HepG2 (cell line): ENCODE results near the gene FMNL1. TPM values are rescaled to one million over a fixed set of nuclear protein-coding genes. Genes with fewer than 3 reads are reported as not detected.

Source experiments
- ATF4 ChIP-seq, 2 experiments: fragments of 450-650 bp in 1 of 2; sonication (generic) in 1 of 2; formaldehyde crosslinking; IDR thresholded peaks; 2 replicates each; pipeline versions ENCODE4 v1.5.0 to v1.8.0; 2020 to 2022; ENCODE audit warnings: mild to moderate bottlenecking in 1 of 2, missing genetic modification reagents in 1 of 2
- GABPB1 ChIP-seq: IDR thresholded peaks from 2 replicates; pipeline ENCODE4 v1.6.1; 2016; ENCODE audit warnings: mild to moderate bottlenecking, missing genetic modification reagents, moderate library complexity, missing compliant biosample characterization
- GATAD1 ChIP-seq: IDR thresholded peaks from 2 replicates; pipeline ENCODE4 v1.6.1; 2016; ENCODE audit warnings: missing genetic modification reagents, missing compliant biosample characterization
- HMG20B ChIP-seq: conservative IDR thresholded peaks from 2 replicates; pipeline ENCODE4 v1.6.1; 2016; ENCODE audit warnings: missing genetic modification reagents, missing compliant biosample characterization
- KLF16 ChIP-seq, 2 experiments: sonication (generic) in 1 of 2; formaldehyde crosslinking in 1 of 2; IDR thresholded peaks; 2 replicates each; pipeline versions ENCODE4 v1.6.1 to v1.8.0; 2016 to 2023; ENCODE audit warnings: missing genetic modification reagents in 2 of 2, missing compliant biosample characterization in 1 of 2
- MTA1 ChIP-seq: sonication (generic); formaldehyde crosslinking; IDR thresholded peaks from 2 replicates; pipeline ENCODE4 v1.4.0; 2020; ENCODE audit warnings: missing genetic modification reagents, mild to moderate bottlenecking, borderline replicate concordance
- NR3C1 ChIP-seq: sonication (generic); formaldehyde crosslinking; IDR thresholded peaks from 2 replicates; pipeline ENCODE4 v1.4.0; 2020; ENCODE audit warnings: missing genetic modification reagents
- PAXIP1 ChIP-seq: sonication (generic); formaldehyde crosslinking; conservative IDR thresholded peaks from 2 replicates; pipeline ENCODE4 v1.4.0; 2020; ENCODE audit warnings: mild to moderate bottlenecking, missing genetic modification reagents, moderate library complexity
- PRDM10 ChIP-seq: sonication (generic); formaldehyde crosslinking; IDR thresholded peaks from 2 replicates; pipeline ENCODE4 v1.4.0; 2020; ENCODE audit warnings: low read depth, missing genetic modification reagents
- SOX6 ChIP-seq, 2 experiments: fragments of 450-650 bp in 1 of 2; sonication (generic) in 1 of 2; formaldehyde crosslinking in 1 of 2; IDR thresholded peaks; 2 replicates each; pipeline versions ENCODE4 v1.4.0 to v1.6.1; 2017 to 2020; ENCODE audit warnings: antibody characterized with exemption in 1 of 2, mild to moderate bottlenecking in 1 of 2, missing genetic modification reagents in 1 of 2
- UBTF ChIP-seq: sonication (generic); formaldehyde crosslinking; IDR thresholded peaks from 2 replicates; pipeline ENCODE4 v1.4.0; 2020; ENCODE audit warnings: mild to moderate bottlenecking, missing genetic modification reagents
- ZGPAT ChIP-seq: IDR thresholded peaks from 2 replicates; pipeline ENCODE4 v1.6.1; 2016; ENCODE audit warnings: mild to moderate bottlenecking
- ZMAT3 ChIP-seq: sonication (generic); formaldehyde crosslinking; conservative IDR thresholded peaks from 2 replicates; pipeline ENCODE4 v1.7.0; 2021; ENCODE audit warnings: missing genetic modification reagents
- ZNF660 ChIP-seq: sonication (generic); formaldehyde crosslinking; IDR thresholded peaks from 2 replicates; pipeline ENCODE4 v1.5.1; 2020; ENCODE audit warnings: mild to moderate bottlenecking, low read depth, missing genetic modification reagents, borderline replicate concordance
- polyA plus RNA-seq, 8 experiments: library from polyadenylated mRNA; depleted of rRNA in 3 of 8; stranded (reverse) in 7 of 8; unstranded in 1 of 8; fragments of >200 nt; fragmentation: Illumina TruSeq in 4 of 8; extraction: Trizol in 4 of 8; gene quantifications; 2 replicates each; pipeline versions ENCODE4 v1.2.1 to v1.2.3, GENCODE V29; 2011 to 2016; ENCODE audit warnings: low read depth in 4 of 8, missing spikeins in 1 of 8, mixed read lengths in 1 of 8; ENCODE audit not compliant: insufficient read depth in 1 of 8
- total RNA-seq, 5 experiments: library from RNA; depleted of rRNA; stranded (reverse); fragments of >200 nt; fragmentation: Illumina TruSeq; extraction: Trizol; gene quantifications; 2 replicates each; pipeline ENCODE4 v1.2.3, GENCODE V29; 2016; ENCODE audit warnings: low read depth in 1 of 5

Gene FMNL1
- total and polyA plus RNA-seq, 2 of the 13 experiments (the other 11 are each of a cell fraction or from before 2014, with no cell fraction given), result 0.53 to 0.70 TPM

GRCh38 chr17:45228763-45229539 is 7.3 kb downstream of the FMNL1 start (continued):
- peak; percentile 42; the same call in 1 of the 2 replicates for TF ChIP-seq PAXIP1 (CRISPR knock-in tag)
- TF ChIP-seq NR3C1 (CRISPR knock-in tag), result no peak
- TF ChIP-seq GABPB1 (CRISPR knock-in tag), result peak; percentile 44; the same call in 1 of the 2 replicates
- TF ChIP-seq HMG20B (CRISPR knock-in tag), result 0 out of 2 replicates have a peak, but pooled peaks have one; percentile 13
- TF ChIP-seq ZNF660 (CRISPR knock-in tag), result no peak
- peak in 1 of 2 experiments; percentile 89; a peak in 2 of 4 replicates for TF ChIP-seq ATF4 (CRISPR knock-in tag; IDR thresholded peaks at IDR 0.05)
- 0 out of 2 replicates have a peak, but pooled peaks have one; percentile 23 for TF ChIP-seq MTA1
- peak; percentile 50; the same call in 1 of the 2 replicates for TF ChIP-seq UBTF (CRISPR knock-in tag)
- 0 out of 4 replicates have a peak, but pooled peaks of 1 of the 2 experiments have one; percentile 38 for TF ChIP-seq KLF16 (CRISPR knock-in tag; IDR thresholded peaks at IDR 0.05)
- TF ChIP-seq ZGPAT, result peak; percentile 42
- peak; percentile 28; the same call in 1 of the 2 replicates for TF ChIP-seq GATAD1 (CRISPR knock-in tag)
- TF ChIP-seq SOX6 (IDR thresholded peaks at IDR 0.05), result no peak
- TF ChIP-seq SOX6 (CRISPR knock-in tag; IDR thresholded peaks at IDR 0.05), result peak; percentile 47; the same call in 1 of the 2 replicates
- TF ChIP-seq PRDM10 (CRISPR knock-in tag), result peak; percentile 22; the same call in 1 of the 2 replicates
- TF ChIP-seq ZMAT3, result no peak
